ENCODE measurements around the gene SLC40A1.

DNA sequence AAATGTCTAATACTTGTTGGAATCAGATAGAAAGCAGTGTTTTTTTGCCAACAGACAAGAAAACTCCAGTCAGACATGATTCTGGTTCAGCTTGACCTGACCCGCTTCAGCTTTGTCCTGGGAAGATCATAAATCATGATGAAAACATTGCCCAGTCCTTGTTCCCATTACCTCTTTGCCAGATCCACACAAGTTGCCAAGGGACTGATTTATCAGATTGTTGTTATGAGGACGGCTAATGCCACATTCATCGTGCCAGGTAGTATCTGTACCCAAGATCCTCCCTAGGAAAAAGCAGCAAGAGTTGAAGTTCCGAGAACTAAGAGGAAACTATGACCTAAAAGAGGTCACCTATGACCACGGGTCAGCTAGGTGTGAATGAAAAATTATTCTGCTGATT lies 39.0 kb downstream of the SLC40A1 start:
- TF ChIP-seq, protein P1, sequence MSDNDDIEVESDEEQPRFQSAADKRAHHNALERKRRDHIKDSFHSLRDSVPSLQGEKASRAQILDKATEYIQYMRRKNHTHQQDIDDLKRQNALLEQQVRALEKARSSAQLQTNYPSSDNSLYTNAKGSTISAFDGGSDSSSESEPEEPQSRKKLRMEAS (IDR thresholded peaks at IDR 0.05), result no peak
- TF ChIP-seq JUN (IDR thresholded peaks at IDR 0.05; ENCODE audit: low read depth, low read length) (no peak), RXRA (IDR thresholded peaks at IDR 0.05; ENCODE audit: insufficient read depth, low read depth, low read length) (no peak), POLR2A (IDR thresholded peaks at IDR 0.05; ENCODE audit: control extremely low read depth in 1 of 2, low read depth in 2 of 2, low read length in 2 of 2) (no peak), TAF1 (IDR thresholded peaks at IDR 0.05; ENCODE audit: low read depth, low read length) (no peak), ZNF274 (IDR thresholded peaks at IDR 0.05; ENCODE audit: borderline replicate concordance, extremely low read depth, low read length) (no peak), EZH2 (IDR thresholded peaks at IDR 0.05; ENCODE audit: low read depth, low read length, severe bottlenecking) (no peak), TEAD4 (IDR thresholded peaks at IDR 0.05; ENCODE audit: low read depth, low read length) (no peak), CHD2 (IDR thresholded peaks at IDR 0.05; ENCODE audit: low read length) (no peak), JUND (IDR thresholded peaks at IDR 0.05; ENCODE audit: low read length) (no peak), CHD1 (IDR thresholded peaks at IDR 0.05; ENCODE audit: low read depth, low read length) (no peak), YY1 (IDR thresholded peaks at IDR 0.05; ENCODE audit: low read depth, low read length) (no peak), SIN3A (conservative IDR thresholded peaks at IDR 0.05 in 1 of 2, IDR thresholded peaks at IDR 0.05 in 1 of 2; ENCODE audit: low read depth in 1 of 2, low read length in 2 of 2) (no peak)
- TF ChIP-seq, protein P2, sequence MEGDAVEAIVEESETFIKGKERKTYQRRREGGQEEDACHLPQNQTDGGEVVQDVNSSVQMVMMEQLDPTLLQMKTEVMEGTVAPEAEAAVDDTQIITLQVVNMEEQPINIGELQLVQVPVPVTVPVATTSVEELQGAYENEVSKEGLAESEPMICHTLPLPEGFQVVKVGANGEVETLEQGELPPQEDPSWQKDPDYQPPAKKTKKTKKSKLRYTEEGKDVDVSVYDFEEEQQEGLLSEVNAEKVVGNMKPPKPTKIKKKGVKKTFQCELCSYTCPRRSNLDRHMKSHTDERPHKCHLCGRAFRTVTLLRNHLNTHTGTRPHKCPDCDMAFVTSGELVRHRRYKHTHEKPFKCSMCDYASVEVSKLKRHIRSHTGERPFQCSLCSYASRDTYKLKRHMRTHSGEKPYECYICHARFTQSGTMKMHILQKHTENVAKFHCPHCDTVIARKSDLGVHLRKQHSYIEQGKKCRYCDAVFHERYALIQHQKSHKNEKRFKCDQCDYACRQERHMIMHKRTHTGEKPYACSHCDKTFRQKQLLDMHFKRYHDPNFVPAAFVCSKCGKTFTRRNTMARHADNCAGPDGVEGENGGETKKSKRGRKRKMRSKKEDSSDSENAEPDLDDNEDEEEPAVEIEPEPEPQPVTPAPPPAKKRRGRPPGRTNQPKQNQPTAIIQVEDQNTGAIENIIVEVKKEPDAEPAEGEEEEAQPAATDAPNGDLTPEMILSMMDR (IDR thresholded peaks at IDR 0.05; ENCODE audit: control extremely low read depth in 1 of 3, insufficient read depth in 1 of 3, low read depth in 1 of 3, low read length in 3 of 3), result no peak

Measured in H1 (cell line).